Measurements from ENCODE around the gene RCAN2.

RCAN2 gene

DNA sequence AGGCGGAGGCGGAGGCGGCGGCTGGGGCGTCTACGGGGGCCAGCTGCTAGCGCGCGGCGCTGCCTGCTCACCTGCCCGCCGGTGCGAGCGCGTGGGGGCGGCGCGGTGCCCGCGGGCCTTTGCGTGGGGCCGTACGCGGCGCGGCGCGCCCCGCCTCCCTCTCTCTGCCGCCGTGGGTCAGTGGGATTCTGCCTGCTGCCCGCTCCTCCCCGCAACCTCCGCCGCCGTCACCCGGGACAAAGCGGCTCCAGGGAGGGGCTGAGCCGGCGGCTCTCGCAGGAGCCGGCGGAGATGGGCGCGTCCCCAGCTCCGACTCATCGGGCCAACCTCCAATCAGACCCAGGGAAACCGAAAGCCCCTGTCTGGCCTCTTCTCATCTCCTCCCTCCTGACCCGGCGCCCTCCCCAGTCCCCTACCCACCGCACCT lies at the start of gene RCAN2:
Gene RCAN2 (minus strand): TSS at position 249 of the 427 bp plus-strand sequence.
- no peak for DNase-seq (ENCODE audit: low read depth)

DNA sequence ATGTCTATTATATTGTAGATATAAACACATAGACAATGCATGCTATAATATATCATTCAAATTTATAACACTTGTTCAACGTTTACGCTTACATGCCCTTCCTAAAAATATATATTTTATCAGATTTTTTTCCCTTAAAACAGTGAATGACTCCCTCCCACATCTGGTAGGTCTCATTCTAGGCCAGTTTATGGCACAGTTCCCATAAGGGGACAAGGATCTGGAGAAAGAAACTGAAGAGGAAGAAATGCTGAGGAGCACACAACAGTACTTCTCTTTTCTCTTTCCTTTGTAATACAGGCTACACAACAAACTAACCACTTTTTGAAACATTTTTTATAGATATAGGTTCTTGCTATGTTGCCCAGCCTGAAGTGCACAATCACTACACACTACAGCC lies 48.6 kb upstream of the RCAN2 start:
- no peak for DNase-seq (ENCODE audit: low read depth)

DNA sequence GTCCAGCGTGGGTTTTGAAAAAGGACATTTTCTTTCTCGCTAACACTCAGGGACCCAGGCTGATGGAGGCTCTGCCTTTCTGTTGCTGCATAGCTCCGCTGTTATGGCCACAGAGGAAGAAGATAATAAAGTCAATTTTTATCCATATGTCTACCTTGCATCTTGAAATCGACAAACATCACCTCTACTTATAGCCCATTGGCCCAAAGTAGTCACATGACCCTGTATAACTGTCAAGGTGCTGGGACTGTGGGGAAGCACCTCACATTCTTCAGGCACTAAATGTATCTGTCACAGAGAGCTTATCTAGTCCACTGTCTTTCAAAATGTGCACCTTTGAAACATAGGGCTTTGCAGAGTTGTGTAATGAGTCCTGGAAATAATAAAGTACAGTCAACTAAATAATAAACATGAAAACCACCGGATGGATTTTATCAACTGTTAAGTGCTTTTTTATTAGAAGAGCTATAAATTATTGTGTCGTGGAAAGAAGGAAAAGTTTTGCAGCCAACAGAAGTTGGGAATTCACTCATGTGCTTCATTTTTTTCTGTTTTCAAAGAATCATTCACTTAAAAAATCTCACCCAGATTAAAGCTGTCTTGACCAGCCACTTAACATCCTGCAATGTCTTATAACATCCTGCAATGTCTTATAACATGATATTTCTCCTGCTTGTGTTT lies 47.7 kb upstream of the RCAN2 start:
- no peak for DNase-seq (ENCODE audit: low read depth)

DNA sequence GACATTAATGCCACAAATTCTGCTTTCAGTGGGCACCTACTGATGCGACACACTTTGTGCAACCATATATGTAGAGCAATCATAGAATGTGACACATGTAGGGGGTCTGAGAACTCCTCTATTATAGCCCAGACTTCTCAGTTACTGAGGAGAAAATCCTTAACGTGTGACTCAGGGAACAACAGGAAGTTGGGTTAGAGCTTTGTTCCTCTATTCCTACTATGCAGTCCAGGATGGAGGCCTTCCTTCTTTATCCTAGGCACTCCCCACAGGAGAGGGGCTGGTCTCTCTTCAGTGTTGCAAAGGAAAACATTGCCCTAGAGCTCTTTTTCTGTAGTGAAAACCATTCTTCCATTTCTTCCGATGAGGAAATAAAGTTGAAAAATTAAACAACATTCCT lies 39.6 kb upstream of the RCAN2 start:
- DNase-seq (ENCODE audit: low read depth), result no peak

DNA sequence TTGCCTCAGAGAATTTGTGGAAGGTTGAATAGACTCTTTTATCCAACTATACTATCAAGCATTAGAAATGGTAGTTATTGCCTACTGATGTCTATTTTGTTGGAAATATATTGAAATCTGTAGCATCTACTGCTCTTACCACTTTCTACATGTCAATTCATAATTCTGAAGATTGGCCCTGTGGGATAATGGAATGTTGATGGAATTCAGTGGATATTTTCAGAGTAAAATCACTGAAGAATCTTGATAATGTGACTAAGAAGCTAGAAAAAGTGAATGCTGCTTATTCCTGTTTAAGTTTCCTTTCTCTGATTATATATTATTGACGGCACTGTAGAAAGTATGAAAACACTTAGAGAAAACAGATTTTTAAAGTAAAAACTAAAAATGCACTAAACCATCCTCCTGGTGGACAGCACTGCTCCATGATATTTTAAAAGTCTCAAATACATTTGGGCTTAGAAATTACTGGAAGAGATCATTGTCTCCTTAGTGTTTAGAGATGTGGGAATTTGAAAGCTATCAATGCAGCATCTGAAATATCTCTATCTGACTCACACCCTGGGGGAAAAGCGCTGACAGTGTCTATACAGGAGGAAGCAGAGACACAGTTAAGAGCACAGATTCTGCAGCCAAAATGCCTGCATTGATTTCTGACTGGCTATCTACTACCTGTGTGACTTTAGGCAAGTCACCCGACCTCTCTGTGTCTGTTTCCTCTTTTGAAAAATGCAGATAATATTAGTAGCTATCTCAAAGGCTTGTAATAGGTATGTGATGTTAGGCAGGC lies 37.9 kb upstream of the RCAN2 start:
- no peak for DNase-seq (ENCODE audit: low read depth)

DNA sequence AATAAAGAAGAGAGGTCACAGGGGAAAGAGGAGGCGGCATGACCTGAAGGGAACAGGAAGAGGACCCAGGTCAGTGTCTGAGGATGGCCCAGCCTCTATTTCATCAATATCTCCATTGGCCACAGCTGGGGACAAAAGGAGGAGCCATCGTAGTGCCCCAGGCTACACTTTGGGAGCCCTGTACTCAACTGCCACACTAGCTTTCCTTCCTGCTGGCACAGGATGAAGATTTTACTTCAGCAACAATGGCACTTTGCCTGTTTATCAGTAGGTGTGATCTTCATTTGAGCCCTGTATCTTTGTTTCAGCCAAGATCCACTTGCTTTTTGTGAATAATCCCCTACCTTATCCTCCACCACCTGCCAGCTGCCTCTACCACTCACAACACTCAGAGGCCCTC lies 35.4 kb upstream of the RCAN2 start:
- DNase-seq (ENCODE audit: low read depth), result no peak

DNA sequence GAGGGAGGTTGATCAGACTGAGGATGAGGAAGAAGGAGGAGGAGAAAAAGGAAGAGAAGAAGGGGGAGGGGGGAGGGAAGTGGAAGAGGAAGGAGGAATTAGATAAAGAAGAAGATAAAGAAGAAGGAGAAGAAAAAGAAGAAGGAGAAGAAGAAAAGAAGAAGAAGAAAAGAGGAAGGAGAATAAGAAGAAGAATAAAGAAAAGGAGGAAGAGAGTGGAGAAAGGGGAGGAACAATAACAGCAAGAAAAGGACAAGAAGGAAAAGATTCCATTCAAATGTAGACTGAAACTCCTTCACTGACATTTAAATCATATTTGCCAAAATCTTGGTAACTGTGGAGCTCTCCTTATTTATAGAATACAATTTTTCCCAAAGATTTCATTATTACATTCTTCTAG lies 34.3 kb upstream of the RCAN2 start:
- DNase-seq (ENCODE audit: low read depth), result no peak

DNA sequence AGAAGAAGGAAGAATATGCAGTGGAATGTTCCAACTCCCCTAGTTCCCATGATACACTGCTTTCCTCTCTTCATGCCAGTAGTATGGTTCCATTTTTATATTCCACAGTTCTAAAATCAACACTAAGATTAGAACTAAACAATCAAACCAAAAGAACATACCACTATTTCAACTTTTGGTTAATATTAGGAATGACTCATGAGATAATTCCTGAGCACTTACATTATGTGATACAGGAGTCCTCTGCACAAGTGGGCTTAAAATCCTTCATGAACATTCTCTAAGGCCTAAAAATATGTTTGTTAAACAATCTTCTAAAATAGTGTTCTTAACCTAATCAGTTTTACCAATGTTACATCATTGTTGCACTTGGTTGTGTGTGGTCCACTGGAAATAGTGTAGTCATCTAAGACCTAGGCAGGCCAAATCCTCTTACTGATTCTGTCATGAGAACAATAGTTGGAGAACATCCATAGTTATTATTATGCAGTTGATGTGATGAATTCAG lies 30.3 kb upstream of the RCAN2 start:
- no peak for DNase-seq (ENCODE audit: low read depth)

DNA sequence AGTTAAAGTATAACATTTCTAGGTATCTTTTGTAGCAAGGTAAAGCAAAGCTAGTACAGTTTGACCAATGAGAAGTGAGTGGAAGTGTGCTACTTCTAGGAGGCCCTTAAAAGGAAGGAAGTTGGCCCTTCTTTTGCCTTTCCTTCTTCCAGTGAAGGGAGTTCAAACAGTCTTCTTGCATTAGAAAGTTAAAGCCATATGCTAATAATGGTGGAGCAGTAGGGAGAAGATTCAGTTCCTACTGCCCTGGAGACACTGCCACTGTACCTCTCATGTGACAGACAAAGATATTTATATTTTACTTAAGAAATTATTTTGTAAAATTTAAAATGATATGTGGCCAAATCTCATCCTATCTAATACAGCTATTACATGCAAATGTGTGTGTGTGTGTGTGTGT lies 26.0 kb upstream of the RCAN2 start:
- no peak for DNase-seq (ENCODE audit: low read depth)

DNA sequence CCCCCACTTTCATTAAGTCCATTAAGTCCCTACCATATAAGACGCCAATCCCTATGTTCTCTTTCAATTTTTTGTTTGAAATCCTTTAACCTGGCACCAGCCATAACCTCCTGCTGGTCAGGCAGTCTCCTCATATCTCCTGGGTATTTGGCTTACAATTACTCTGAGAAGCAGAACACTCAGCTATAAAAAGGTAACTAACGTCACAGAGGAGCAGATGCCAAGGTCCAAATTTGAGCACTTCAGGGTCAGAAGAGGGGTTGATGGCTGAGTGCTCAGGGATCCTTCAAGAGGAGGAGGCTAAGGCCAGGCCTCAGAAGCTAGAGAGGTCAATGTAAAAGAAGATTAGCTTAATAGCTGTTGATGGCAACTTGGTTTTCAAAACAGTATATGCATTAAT lies 22.3 kb upstream of the RCAN2 start:
- DNase-seq (ENCODE audit: low read depth), result no peak

DNA sequence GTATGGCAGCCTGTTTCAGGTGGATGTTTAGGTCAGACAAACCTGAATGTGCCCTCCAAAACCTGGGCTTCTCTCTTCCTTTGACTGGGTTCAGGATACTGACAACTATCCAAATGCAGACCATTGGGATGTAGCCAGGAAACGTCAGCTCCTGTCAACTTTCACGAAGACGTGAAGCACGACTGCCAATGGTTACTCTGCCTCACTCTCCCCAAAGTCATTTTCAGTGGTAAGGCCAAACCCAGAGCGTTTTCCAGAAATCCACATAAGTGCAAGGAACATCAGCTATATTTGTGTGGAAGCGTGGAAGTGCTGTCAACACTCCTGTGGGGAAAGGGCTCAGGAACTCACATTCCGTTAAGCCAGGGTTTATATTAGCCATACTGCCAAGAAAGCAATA lies 20.1 kb upstream of the RCAN2 start:
- DNase-seq (ENCODE audit: low read depth), result no peak

DNA sequence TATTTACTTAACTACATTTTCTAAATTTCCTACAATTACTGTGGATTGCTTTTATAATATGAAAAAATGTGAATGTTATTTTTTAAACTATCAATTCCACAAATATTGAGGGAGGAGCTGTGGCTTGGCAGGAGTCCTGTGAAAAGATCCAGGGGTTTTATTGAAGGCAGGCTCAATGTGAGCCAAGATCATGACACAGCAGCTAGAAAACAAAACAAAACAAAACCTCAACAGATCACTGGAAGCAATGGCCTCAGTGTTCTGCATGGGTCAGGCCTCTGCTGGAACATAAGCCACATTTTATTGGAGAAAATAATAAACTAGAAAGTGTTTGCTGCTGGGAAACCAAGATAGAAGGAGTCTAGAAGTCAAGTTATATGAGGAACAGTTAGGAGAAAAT lies 19.4 kb upstream of the RCAN2 start:
- no peak for DNase-seq (ENCODE audit: low read depth)

DNA sequence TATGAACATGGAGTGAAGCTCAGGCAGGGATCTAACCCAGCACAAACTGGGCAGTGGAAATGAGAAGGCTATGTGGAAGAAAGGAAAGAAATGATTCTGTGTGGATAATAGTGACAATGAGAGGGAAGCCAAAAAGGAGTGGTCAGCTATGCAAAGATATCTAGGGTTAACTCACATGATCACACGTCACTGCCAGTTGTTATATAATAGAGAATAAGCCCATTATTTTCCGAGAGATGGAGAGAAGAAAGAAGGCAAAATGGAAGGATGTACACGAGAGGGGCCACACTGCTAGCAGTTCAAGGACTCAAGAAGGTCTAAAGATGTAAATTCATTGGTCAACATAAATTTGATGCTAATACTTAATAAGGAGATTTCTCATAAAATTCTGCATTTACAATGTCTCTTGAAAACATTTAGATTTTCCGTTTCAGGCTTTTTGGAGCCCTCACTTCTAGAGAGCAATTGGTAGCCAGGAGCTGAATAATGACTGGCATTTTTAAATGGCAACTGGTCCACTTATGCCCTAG lies 18.8 kb upstream of the RCAN2 start:
- no peak for DNase-seq (ENCODE audit: low read depth)

DNA sequence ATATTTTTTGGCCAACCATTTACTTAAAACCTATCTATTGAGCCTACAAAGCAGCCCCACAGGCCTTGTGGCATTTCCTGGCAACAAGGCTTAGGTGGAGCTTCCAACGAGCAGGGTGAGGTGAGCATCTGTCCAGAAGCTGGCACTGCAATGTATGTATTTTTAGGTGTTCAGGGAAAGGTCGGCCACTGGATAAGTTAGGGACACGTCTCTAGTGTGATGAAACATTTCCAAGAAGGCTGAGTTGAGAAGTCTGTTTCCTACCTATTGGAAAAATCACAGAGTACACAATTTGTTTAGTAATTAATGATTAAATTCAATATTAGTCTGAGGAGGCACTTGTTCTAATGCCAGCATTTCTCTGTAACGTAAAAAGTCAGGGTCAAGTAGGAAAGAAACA lies 17.8 kb upstream of the RCAN2 start:
- no peak for DNase-seq (ENCODE audit: low read depth)

DNA sequence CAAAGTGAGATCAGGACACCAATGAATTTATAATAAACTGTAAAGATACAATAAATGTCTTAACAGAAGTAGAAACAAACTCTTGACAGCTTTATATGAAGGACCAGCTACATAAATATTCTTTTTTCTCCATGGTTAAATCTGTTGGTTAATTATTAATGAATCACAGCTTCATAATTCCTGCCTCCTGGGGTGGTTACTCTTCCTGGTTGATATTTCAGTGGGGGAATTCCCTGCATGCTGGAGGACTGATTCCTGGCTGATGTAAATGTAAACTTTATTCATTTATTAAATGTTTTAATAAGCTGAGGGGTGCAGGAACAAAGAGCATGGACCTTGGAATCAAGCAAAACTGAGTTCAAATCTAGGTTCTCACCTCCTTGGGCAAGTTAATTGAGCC lies 16.2 kb upstream of the RCAN2 start:
- DNase-seq (ENCODE audit: low read depth), result no peak

DNA sequence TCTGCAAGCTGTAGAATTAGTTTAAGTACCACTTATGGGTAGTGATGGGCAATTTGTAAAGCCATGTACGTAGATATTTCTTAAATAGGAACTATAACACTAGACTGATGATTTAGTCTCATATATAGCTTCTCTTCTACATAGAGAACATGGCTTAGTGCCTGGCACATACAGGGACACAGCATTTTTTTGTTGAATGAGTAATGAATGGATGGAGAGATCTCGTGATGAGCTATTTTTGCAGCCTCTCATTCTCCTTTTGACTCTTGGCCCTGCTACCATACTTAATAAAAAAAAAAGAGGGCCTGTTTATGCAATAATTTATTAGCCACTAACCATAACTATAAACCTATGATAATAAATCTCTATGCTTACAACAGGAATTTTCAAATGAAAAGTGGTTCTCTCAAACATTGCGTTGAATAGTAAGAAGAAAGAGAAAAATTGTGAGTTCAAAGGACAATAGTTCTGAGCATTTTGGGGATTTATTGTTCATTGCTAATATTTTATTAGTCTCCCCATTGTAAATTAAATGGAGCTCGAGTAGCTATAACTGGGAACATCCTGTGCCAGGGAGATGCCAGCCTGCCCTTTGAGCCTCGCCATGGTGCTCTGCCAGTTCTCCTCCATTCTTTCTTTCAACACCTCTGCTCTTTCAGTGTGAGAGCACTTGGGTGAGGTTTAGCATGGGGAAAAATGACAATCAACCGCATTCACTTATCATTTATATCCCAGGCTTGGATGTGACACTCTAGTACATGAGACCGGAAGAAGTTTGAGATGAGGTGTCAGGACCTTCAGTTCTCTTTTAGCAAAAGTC lies 14.7 kb upstream of the RCAN2 start:
- DNase-seq (ENCODE audit: low read depth), result no peak

DNA sequence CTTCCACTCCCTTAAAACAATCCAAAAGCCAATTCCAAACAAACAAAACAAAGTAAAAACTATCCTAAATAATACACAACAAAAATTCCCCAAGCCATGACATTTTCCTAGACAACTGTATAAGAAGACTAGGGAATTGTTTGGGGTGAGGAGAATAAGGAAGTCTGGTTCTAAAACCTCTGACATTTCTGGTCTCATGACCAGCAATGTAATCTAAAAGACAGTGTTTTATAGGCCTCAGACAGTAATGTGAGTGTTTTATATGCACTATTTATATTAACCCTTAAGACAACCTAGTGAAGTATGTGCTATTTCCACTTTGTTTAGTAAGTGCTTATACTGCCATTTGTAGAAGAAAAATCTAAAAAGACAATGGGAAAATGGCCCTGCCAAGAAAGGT lies 13.0 kb upstream of the RCAN2 start:
- no peak for DNase-seq (ENCODE audit: low read depth)

DNA sequence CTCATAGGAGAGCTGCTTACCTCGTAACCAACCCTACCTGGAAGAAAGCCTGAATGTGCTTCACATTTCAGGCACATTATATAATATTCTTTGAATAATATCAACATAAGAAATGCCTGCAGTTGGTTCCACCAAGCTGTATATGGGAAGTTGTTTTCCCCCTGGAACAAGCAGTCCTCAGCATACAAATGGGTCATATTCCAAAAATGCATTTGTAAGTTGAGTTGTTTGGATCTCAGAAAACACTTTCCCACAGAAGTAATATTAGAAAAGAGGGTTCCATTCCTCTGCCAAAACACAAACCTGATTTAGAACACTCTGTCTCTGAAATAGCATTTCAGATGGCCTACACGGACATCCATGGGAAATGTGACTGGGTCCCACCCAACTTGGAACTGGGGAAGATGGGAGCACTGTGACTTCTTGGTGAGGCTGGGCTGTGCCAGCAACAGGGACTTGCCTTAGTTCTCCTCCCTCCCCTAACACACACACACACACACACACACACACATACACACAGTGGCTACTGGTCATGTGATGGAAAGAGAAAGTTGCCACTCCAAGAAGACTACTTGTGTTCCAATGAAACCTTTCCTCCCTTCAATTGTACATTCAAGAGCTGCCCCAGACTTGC lies 11.4 kb upstream of the RCAN2 start:
- DNase-seq (ENCODE audit: low read depth), result no peak

DNA sequence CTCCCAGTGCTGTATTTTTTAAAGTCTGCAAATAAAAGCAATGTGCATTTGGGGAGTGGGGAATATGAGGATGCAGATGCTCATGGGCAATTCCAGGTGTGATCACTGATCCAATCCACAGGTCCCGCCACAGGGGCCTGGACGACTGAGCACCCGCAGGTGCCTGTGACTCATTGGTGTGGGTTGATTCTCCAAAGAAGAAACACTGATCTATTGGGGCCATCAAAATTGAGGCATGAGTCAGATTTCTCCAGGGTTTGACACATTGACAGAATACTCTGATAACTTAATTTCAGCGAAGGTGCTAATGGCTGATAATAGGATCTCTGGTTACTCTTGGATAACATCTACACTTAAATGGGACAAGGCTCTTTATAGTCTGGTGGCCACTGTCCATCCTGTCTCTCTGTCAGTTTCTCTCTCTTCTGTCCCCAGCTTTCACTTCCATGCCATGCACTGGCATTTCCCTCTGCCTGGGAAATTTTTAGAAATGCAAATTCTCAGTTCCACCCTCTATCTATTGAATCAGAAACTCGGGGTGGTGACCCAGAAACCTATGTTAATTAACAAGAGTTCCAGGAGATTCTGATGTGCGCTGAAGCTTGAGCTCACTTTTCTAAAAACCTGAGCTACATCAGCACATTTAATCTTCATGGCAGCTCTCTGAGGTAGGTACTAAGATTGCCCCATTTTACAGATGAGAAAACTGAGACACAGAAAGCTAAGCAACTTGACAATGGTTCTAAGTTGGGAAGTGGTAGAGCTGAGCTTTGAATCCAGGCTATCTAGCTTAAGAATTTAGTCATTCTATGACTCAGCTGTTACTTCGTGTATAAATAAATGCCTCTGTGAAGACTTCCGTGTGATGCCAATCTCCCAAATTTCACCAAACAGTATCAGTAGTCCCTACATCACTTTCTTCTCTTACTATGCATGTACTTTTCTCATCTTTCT lies 10.2 kb upstream of the RCAN2 start:
- DNase-seq (ENCODE audit: low read depth), result no peak

DNA sequence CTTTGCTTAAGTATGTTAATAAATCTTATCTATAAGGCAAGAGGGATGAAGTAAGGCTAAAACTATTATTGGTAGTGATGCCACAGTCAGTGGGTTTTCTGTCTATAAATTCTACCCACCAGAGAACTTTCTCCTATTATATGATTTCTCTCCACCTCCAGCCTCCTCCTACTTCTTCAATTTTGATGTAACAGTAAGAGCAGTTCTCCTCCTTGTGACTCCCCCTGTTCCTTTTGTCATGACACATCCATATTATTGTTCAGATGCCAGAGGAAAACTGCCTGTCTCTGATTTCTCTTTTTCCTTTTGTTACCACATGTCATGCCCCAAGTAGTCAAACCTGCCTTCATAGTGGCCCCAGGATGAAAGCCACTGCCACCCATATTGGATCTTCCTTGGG lies 9.1 kb upstream of the RCAN2 start:
- DNase-seq (ENCODE audit: low read depth), result no peak

All from HS-5 (cell line).